GM10847 (cell line): ENCODE data around the gene TLNRD1.

ENCODE experiments used
- POLR2A ChIP-seq: IDR thresholded peaks from 2 replicates; pipeline ENCODE4 v1.6.1; 2011; ENCODE audit not compliant: insufficient read length; ENCODE audit errors: extremely low read depth

Gene TLNRD1

DNA sequence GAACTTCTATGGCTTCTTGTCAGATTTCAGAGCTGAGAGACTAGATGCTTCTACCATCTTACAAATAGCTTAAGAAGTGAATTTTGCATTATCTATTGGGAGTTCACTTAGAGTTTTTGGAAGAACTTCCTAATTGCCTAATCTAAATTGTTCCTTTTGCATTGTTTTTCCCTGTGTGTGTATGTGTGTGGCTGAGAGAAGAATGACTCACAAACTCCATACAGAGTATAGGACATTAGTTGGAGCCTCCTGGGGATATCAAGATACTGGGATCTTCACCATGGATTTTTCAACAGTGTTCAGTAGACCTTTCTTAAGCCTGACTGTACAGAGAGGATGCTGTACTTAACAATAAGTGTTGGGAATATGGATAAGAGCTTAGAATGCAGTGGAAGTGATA is 10.9 kb downstream of the TLNRD1 start:
- no peak for TF ChIP-seq POLR2A

DNA sequence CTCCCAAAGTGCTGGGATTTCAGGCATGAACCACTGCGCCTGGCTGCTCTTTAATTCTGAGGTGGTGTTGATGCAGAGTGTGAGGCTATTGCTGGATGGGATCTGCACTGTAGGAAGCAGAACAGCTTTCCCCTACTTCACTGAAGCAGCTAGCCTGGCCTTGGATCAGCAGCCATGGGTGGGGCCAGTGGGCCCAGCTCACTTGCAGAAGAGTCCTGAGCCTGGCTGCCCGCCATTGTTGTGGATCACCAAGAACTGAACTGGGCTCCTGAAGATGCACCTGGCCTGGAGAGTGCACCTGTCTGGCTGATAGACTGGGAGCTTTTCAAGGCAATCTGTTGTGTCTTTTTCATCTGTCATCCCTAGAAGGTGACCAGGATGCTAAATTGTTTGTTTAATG is 11.9 kb downstream of the TLNRD1 start:
- TF ChIP-seq POLR2A: no peak

DNA sequence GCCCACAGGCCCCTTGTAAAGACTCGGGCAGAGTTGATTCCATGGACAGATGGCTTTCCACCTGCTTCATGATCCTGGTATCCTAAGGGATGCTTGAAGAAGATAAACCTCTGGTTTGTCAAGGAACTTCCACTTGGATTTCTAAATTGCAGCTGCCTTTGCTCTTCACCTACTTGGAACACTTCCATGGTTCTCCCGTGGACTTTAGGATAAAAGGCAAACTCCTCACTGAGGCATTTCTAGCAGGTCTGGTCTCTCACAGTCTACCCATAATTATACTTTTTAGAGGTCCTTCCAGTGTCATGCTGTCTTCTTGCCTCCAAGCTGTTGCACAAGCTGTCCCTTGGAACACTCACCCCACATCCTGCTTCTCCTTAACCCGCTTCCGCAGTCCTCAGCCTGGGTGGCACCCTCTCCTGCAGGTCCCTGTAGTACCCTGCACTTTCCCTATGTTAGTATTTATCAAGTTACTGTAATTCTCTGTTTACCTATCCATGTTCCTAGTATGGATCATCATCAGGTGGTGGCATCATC is 12.7 kb downstream of the TLNRD1 start:
- no peak for TF ChIP-seq POLR2A

DNA sequence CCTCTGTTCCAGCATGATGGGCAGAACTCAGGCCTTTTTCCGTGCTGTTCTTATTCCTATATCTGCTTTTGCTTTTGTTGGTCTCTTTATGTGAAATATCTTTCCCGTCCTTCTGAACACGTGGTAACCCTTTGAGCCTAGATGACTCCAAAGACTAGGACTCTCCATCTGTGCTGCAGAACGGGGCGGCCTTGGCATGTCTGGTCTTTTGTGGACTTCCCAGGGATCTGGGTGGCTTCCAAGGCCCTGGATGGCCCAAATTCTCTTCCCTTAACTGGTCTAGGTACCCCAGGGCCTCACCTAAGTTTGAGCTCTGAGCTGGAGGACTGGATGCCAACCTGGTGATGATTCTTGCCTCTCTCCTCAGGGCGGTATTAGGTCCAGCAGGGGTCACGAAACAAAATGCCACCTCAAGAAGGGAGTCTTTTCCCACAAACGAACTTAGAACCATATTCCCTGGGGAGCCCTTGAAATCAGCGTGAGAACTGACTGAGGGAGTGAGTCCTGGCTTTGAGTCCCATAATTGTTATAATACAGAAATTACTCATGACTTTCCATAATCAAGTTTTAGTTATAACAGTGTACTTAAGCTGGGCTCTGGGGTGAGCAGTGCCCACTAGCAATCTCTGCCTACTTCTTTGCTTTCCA is 13.8 kb downstream of the TLNRD1 start:
- TF ChIP-seq POLR2A: no peak

DNA sequence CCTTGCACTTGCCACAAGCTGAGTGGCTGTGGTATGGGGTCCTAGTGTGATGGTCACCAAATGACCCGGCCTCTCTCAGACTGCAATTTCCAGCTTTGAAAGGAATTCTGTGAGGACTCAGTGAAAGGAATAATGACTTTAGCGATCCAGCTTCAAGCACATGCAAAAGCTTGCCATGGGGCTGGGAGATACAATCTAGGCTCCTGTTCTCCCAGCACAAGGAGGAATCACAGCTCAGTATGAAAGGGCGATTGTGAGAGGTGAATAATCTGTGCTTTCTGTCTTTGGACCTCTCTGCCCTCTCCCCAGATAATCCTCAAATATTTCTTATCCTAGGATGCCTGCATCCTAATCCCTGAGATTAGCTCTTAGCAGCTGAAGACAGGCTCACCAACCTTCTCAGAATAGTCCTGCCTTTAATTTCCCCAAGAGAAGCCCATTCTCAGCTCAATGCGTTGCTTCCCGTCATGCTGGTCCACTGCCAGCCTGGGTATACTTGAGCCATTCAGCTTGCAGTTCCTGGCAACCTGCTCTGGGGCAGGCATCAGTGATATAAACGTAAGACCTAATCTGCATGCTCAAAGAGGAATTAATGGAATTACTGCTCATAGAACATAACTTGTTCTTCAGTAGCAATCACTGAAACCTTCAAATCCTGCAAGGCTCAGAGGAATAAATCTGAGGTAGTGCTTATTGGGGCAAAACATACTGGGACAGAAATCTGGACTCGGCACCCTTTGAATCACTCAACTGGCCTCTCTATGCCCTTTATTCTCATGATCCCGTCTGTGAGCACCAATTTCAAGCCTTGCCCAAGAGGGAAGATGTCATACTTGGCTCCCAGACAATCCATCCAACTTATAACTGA is 15.1 kb downstream of the TLNRD1 start:
- TF ChIP-seq POLR2A: no peak

DNA sequence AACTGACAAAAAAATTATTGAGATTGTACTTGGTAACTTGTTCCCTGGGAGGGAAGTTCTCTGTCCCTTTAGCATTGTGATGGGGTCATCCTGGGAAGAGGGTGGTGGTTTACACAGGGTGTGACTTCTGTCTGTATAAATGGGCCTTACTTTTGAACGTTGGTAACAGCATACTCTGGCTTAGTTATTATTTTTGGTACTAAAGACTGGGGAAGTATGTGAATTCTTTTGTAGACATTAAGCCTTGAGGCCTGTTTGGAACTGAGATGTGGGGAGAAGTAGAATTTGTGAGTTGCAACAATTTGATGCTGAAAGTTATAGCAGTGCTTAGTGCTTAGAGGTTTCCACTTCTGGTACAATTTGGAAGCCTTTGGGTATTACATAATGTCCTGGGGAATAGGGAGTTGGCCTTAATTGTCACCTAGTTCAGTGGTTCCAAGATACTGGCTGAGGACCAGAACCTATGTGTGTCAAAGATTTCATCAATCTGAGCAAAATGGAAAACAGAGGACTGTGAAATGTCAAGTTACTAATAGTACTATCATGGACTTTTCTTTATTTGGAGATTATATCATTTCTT is 15.9 kb downstream of the TLNRD1 start:
- no peak for TF ChIP-seq POLR2A

DNA sequence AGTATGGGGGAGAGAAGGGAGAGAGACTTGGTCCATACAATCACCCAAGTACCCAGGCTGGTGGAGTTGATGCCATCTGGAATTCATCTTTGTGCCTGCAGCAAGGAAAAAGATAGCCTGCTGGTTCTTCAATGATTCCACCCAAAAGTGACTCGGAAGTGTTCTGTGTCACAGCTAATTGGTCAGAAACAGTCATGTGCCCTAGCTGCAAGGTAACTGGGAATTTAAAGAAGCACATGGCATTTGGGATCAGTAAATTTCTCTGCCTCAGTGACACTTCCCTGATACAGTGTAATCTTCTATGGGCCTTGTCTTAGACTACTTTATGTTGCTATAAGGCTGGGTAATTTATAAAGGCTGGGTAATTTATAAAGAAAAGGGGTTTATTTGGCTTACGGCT is 17.5 kb downstream of the TLNRD1 start:
- TF ChIP-seq POLR2A: no peak

DNA sequence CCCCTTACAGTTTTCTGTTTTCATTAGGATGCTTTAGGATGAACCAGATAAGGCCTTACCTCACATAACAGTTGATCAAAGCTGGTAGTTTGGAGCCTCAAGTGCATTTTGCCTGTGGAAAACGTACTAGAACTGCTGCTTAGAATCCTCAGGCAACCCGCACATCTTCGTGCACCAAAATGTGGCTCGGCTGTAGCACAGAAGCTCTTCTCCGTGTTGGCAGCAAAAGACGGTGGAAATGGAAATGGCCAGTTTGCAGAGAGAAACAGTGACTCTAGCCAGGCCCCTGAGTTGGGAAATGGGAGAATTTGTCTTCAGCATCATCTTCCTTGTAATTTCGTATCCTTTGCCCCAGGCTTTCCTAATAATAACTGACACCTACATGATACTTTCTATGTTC is 20.6 kb downstream of the TLNRD1 start:
- no peak for TF ChIP-seq POLR2A

DNA sequence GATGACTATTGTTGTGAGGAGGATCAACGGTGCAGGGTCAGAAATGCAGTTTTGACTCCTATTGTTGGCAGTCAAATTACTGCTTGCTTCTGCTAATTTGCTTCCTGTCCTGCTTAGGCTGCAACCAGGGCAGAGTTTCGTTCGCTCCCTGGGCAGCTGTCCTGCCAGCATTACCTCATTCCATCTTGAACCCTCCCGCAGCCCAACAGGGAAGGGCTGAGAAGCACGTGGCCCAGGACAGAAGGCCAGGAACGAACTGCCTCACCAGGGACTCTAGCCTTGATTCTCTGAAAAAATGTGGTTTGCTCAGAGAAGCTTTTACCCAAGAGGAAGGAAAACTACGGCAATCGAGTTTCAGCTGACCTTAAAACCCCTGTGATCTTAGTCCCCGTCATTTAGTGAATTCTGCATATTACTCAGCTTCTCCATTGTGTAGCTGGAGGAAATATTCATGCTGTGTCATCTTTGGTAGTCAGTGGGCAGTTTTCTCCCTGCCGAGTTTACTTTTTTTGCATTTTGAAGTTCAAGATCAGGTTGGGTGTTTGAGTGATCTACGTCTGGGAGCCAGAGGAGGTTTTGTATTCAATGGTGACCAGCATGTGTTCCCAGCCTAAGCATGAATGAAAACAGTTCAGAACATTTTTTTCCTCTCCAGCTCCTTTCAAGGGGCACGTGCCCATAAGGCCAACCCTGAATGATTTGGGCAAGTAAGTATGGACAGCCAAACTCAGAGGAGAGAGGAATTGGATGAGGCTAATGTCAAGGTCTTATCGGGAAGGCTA is 23.0 kb downstream of the TLNRD1 start:
- no peak for TF ChIP-seq POLR2A

DNA sequence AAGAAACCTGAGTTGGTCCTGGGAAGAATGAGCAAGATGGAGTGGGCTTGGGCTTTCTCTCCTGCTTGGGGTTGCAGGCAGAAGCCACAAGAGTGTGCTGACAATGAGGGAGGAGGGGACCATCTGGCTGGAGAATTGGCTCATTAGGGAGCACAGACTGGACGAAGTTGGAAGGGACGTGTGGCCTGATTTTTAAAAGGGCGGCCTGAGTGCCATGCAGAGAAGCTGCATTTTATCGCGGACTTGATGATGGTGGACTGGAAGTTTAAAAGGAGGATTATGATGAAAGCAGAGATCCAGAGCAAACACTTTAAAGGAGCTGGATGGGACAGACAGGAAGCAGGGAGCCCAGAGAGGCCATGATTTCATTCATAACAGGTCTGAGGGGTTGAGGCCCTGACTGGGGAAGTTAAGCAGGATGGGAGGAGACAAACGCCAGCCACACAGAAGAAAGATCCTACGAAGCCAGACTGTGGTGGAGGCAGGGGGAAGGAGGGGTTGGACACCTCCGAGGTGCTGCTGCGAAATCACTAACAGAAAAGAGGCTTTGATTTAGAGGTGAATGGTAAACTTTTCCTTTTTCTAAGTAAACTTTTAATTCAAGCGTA is 23.6 kb downstream of the TLNRD1 start:
- TF ChIP-seq POLR2A: no peak

DNA sequence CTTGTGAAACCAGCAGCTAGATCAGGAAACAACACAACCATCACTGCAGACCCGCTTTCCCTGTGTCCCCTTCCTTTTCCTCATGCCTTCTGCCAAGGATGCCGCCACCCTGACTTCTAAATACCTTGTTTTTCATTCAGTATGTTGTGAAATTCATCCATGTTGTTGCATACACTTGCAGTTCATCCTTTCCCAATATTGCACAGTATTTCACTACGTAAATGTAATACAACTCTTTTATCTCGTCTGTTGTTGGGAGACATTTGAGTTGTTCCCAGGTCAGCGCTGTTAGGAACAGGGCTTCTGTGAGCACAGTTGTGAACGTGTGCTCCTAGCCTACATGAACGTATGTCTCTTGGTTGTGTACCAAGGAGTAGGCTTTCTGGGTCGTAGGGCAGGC is 24.2 kb downstream of the TLNRD1 start:
- no peak for TF ChIP-seq POLR2A

DNA sequence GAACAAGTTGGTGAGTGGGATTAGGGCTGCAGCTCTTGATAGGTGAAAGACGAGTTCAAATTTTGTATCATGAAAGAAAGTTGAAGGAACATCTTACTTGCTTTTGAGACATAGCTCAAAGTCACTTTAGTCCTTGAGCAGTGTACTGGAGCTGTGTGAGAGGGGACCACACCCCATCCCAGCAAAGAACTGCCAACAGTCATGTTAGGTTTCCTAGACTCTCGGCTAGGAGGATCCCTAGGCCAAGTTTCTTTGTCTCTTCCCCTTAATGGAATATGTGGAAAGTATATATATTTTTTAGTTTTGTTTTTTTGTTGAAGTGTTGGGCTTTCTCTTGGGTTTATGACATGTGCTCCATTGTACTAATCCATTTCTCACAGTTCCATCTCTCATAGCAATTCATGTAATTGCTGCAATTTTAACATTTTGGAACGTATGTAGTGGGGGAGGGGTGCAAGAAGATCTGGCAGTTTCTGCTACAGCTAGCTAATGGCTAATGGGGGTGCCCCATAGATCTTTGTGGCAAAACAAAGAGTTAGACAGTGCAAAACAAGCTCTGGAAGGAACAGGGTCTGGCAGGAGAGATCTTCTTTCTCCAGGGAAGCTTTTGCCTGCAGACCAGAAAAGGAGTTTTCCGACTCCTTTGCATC is 25.1 kb downstream of the TLNRD1 start:
- TF ChIP-seq POLR2A: no peak

DNA sequence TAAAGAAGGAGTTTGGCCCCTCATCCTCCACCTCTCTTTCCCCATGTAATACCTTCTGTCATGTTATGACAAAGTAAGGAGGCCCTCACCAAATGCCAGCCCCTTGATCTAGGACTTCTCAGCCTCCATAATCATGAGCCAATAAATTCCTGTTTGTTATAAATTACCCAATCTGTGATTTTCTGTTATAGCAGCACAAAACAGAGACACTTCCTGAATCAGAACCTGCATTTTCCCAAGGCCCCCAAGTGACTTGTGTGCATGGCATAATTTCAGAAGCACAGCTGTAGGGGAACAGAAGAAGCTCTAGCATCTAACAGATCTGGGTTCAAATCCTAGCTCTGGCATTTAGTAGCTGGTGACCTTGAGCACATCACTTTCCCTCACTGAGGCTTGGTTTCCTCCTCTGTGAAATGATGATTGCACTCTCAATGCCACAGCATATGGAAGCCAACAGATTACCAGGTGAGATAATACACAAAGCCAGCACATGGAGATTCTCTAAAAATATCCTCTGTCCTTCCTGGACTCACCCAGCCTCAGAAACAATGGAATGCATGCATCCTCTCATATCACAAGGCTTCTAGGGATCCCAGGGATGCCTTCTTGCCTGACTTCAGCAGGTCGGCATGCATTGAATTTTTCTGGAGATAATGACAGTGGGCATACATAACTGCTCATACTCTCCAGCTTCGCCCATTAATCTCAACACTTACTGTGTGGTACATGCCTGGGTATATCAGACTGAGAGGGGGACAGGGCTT is 26.3 kb downstream of the TLNRD1 start:
- no peak for TF ChIP-seq POLR2A
